Stimulated activated naive CD4-positive, alpha-beta T cell (primary cell): ENCODE results near the gene ADAMTS12.

ENCODE experiments used
- DNase-seq, 6 experiments: peaks; one replicate each; lab custom pipeline; 2025; lab: John Stamatoyannopoulos, UW

The ADAMTS12 gene

GRCh38 chr5:33479311-33479710, 412.5 kb downstream of the ADAMTS12 start:
- no peak for DNase-seq

- no peak for DNase-seq
Measured at GRCh38 chr5:33477816-33478215, 414.0 kb downstream of the ADAMTS12 start.

GRCh38 chr5:33476992-33477391, 414.8 kb downstream of the ADAMTS12 start:
- no peak for DNase-seq

- no peak for DNase-seq
Measured at GRCh38 chr5:33475706-33476105, 416.1 kb downstream of the ADAMTS12 start.

GRCh38 chr5:33474931-33475499, 416.8 kb downstream of the ADAMTS12 start:
- no peak for DNase-seq

GRCh38 chr5:33474004-33474403, 417.8 kb downstream of the ADAMTS12 start:
- DNase-seq = no peak
